MM.1S (cell line): ENCODE data around the gene FBXW10B.
"Not testable (repeated sequence)": the region's sequence is repeated elsewhere in the genome, so short reads cannot be mapped to it uniquely, and the experiment has no call there.

Source experiments
- EZH2 ChIP-seq: fragments of 300-600 bp; sonication (generic); optimal IDR thresholded peaks from 2 replicates; pipeline ENCODE3; 2017; ENCODE audit warnings: low read depth, mild to moderate bottlenecking, antibody characterized with exemption, low read length, mixed read lengths
- TF ChIP-seq, protein P1 (sequence below): fragments of 300-600 bp; sonication (generic); IDR thresholded peaks from 2 replicates; pipeline ENCODE4 v1.5.1; 2016; ENCODE audit warnings: antibody characterized with exemption, low read length, mixed read lengths

GRCh38 chr17:15588017-15588416 lies 31.5 kb downstream of the FBXW10B start:
- TF ChIP-seq, protein P1, sequence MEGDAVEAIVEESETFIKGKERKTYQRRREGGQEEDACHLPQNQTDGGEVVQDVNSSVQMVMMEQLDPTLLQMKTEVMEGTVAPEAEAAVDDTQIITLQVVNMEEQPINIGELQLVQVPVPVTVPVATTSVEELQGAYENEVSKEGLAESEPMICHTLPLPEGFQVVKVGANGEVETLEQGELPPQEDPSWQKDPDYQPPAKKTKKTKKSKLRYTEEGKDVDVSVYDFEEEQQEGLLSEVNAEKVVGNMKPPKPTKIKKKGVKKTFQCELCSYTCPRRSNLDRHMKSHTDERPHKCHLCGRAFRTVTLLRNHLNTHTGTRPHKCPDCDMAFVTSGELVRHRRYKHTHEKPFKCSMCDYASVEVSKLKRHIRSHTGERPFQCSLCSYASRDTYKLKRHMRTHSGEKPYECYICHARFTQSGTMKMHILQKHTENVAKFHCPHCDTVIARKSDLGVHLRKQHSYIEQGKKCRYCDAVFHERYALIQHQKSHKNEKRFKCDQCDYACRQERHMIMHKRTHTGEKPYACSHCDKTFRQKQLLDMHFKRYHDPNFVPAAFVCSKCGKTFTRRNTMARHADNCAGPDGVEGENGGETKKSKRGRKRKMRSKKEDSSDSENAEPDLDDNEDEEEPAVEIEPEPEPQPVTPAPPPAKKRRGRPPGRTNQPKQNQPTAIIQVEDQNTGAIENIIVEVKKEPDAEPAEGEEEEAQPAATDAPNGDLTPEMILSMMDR = not testable (repeated sequence)
- not testable (repeated sequence) for TF ChIP-seq EZH2
